Dedifferentiated amniotic fluid mesenchymal stem cell (primary cell): Measurements from ENCODE around the gene NTHL1.
"Not testable (repeated sequence)": the region's sequence is repeated elsewhere in the genome, so short reads cannot be mapped to it uniquely, and the experiment has no call there.

Source experiments
- DNase-seq: peaks from one replicate; pipeline ENCODE4 v3.0.0-alpha.2; 2016; ENCODE audit errors: extremely low spot score

The NTHL1 gene

GRCh38 chr16:2042171-2042985 lies 5.3 kb downstream of the NTHL1 start:
- no peak for DNase-seq

DNA sequence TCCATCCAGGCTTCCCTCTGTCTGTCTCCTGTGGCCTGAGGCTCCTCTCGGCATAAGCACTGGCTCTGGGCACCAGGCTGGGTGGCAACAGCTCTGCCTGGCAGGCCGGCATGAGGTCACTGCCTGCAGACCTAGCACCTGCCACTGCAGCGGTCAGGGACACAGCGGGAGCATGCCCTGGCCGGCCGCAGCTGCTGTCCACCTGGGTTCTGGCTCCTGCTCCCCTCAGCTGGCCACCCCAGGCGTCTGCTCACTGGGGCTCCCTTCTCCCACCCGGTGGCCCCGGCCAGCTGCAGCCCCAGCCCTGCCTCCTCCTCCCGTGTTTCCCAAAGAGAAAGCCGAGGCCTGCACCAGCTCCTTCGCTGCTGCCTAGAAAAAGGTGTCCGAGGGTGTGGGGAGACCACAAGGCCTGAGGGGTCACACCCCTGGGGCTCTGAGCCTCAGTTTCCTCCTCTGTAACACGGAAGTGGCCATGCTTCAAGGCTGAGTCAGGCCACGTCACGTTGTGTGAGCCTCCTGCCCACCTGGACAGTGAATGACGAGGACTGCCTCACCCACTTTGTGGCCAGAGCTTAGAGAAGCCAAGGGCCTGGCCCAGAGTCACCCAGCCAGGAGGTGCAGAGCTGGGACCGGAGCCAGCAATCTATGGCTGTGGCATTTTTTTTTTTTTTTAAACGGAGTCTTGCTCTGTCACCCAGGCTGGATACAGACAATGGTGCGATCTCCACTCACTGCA lies 6.7 kb downstream of the NTHL1 start:
- no peak for DNase-seq

DNA sequence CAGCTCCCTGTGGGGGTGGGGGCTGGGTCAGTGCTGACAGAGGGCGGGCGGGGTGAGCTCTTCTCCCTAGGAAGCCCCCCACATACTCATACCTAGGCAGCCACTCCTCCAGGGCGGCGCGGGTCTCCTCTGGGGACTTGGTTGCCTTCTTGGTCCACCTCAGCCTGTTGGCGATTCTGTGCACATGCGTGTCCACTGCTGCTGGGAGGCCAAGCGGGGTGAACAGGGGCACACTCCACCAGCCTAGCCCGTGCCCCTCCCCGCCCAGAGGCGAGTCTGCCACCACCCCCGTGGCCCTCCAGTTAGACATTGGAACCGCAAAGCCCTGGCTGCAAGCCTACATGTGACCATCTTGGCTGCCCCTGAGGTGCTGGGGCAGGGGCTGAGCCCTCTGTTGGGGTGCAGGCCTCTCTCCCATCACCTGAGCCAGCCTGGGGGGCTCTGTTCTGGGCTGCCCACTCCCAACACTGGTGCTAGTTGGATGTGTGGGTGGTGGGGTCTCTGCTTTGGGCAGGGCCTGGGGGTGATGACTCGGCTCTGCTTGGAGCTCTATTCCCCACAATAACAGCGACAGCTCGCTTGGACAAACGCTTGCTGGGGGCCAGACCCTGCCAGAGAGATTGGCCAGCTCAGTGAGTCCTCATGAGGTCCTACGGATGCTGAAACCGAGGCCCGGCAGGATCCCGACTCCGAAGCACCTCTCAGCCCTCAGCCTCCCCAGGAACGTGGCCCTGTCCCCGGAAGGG lies 7.4 kb downstream of the NTHL1 start:
- no peak for DNase-seq

GRCh38 chr16:2039274-2040031 lies 8.2 kb downstream of the NTHL1 start:
- DNase-seq, result peak; percentile 84

DNA sequence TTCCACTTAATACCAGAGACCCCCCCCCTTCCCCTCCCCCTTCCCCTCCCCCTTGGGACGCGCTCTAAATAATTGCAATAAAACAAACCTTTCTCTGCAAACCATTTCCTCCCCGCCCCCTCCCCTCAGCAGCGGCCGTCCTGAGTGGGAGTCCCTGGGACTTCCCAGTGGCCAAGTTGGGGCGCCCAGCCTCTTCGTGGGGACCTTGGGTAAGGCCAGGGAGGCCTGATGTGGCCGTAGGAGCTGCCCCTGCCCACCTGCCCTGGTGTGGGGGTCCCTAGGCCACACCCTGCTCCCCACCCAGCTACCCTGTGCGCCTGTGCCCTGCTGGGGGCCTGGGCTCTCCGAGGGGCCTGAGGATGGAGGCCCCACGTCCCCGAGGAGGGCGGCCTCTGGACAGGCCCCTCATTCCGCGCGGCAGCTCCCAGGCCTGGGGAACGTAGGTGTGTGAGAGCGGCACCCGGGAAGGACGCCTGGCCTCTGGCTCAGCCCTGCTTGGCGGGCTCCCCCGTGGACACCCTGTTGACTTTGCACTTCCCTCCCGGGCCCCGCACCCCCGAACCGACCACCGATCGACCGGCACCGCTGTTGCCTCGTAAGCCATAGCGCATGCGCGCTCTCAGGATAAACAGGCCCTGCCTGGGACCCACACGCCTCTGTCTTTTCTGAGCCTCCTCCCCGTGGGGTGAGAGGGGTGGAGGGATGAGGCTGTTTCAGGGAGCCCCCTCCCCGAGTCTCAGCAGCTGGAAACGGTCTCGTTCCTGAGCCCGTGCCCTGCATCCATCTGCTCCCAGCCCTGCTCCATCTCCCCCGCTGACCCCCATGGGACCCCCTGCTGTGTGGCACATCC lies 9.0 kb downstream of the NTHL1 start:
- no peak for DNase-seq

GRCh38 chr16:2037647-2038381 lies 9.8 kb downstream of the NTHL1 start:
- no peak for DNase-seq

GRCh38 chr16:2037115-2037514 lies 10.5 kb downstream of the NTHL1 start:
- no peak for DNase-seq

- DNase-seq, result no peak
These were observed 11.3 kb downstream of the NTHL1 start for GRCh38 chr16:2036200-2036966.

DNA sequence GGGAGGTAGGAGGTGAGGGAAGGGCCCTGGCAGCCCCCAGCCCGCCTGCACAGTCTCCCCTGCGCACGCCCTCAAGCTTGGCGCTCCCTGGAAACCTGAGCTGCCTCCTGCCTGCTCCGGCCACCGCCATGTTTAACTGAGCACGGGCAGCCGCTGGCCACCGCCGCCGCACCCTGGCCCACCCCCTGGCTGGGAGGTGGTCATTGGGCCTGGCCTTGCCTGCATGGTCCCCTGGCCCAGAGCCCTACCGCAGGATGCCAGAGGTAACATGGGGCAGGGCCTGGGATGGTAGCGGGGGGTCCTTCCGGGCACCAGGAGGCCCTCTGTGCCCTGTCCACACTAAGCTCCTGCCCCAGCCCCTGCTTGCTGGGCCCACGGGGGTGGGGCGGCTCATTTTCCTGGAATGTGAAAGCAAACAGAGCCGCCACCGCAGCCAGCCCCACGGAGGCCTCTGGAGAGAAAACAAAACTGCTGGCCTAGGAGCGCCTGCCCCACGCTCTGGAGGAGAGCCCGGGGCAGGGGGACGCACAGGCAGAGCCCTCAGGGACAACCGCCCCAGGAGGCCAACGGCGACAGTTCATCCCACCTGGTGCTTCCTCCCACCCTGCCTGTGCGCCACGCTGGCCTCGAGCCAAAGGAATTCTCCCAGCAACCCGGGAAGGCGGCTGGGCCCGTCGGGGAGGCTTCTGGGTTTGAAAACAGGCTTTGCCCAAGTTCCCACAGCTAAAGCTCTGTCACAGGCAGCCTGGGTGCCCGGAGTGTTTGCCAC lies 12.0 kb downstream of the NTHL1 start:
- peak; percentile 89 for DNase-seq

GRCh38 chr16:2034696-2035430 lies 12.8 kb downstream of the NTHL1 start:
- no peak for DNase-seq

- DNase-seq, result not testable (repeated sequence)
These were observed 13.5 kb downstream of the NTHL1 start for GRCh38 chr16:2033909-2034695.

GRCh38 chr16:2033057-2033908 lies 14.4 kb downstream of the NTHL1 start:
- DNase-seq, result peak; percentile 60

DNA sequence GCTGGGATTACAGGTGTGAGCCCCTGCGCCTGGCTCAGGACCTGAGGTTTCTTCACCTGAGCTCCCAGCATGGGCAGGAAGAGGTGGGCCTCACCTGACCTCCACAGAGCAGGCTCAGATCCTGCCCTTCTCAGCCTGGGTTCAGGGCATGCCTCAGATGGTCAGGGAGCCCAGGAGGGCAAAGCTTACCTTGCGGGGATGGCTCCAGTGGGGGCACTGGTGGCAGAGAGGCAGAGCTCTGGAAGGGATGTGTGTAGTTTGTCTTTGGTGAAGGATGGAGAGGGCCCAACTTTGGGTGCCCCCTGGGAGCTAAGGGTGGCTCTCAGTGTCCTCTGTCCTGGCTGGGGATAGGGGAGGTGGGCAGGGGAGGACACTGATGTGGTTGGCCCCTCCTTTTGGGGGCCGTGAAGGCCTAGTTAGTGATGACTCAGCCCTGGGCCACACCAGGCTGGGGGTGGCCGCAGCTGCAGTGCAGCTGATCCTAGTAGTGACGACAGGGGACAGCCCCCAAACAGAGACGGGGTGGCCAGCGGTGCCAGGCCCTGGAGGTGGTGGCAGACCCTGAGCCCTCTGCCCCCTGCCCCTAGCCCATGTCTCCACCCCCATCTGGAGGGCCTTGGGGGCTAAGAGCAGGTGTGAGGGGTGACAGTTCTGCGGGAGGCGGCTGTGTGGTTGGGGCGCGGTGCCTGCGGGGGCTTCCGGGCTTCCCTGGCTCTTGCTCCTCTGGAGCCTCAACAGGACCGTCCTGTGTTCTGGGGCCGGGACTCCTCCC lies 15.2 kb downstream of the NTHL1 start:
- DNase-seq, result no peak

- DNase-seq, result no peak
These were observed 16.5 kb downstream of the NTHL1 start for GRCh38 chr16:2031081-2031577.

DNA sequence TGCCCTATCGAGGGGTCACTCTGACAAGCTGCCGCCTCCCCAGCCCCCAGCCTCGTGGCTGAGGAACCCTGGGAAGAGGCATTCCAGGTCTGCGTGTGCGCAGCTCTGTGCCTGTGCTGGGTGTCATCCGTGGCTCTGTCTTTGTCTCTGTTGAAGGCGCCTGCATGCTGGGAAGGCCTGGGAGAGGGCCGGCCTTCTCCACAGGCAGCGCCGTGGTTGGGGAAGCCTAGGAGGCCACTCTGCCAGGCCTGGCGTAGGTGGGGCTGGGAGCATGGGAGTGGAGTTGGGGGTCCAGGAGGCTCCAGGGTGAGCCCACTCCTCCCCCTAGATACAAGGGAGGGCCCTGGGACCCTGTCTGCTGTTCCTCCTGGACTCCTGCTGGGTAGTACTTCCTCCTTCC lies 17.6 kb downstream of the NTHL1 start:
- no peak for DNase-seq
